GM18499 (cell line): Measurements from ENCODE around the gene WWOX.

Experiments used
- ATAC-seq: cut with Tn5 transposase; IDR thresholded peaks from one replicate; pipeline ENCODE4 v1.9.1; 2021; ENCODE audit warnings: moderate number of reproducible peaks; ENCODE audit not compliant: insufficient read depth, unreplicated experiment

Gene WWOX

GRCh38 chr16:78137782-78138616, 38.5 kb downstream of the WWOX start:
- ATAC-seq: no peak

GRCh38 chr16:78140818-78141466, 41.5 kb downstream of the WWOX start:
- ATAC-seq: no peak

- ATAC-seq: no peak
These were observed 43.3 kb downstream of the WWOX start for GRCh38 chr16:78142788-78143187.

- ATAC-seq: no peak
These were observed 47.4 kb downstream of the WWOX start for GRCh38 chr16:78146807-78147206.

GRCh38 chr16:78147911-78148401, 48.5 kb downstream of the WWOX start:
- ATAC-seq: no peak

GRCh38 chr16:78150233-78150632, 50.8 kb downstream of the WWOX start:
- no peak for ATAC-seq

- ATAC-seq: no peak
These were observed 55.4 kb downstream of the WWOX start for GRCh38 chr16:78154729-78155461.

- no peak for ATAC-seq
These were observed 56.4 kb downstream of the WWOX start for GRCh38 chr16:78155791-78156345.

GRCh38 chr16:78161023-78161729, 61.7 kb downstream of the WWOX start:
- no peak for ATAC-seq

GRCh38 chr16:78163772-78164670, 64.6 kb downstream of the WWOX start:
- ATAC-seq: no peak

- ATAC-seq: no peak
These were observed 71.1 kb downstream of the WWOX start for GRCh38 chr16:78170494-78170933.

GRCh38 chr16:78175287-78175686, 75.8 kb downstream of the WWOX start:
- ATAC-seq: no peak

GRCh38 chr16:78176435-78176834, 77.0 kb downstream of the WWOX start:
- ATAC-seq: no peak

- no peak for ATAC-seq
These were observed 77.8 kb downstream of the WWOX start for GRCh38 chr16:78177218-78177617.

- no peak for ATAC-seq
These were observed 78.5 kb downstream of the WWOX start for GRCh38 chr16:78177987-78178386.

GRCh38 chr16:78179666-78180065, 80.2 kb downstream of the WWOX start:
- ATAC-seq: no peak

- ATAC-seq: no peak
These were observed 80.9 kb downstream of the WWOX start for GRCh38 chr16:78180349-78180748.

GRCh38 chr16:78183437-78184237, 84.2 kb downstream of the WWOX start:
- ATAC-seq: no peak
